ENCODE results near the gene PPM1H.

GRCh38 chr12:62749586-62749985, 185.4 kb downstream of the PPM1H start:
- TF ChIP-seq CTCF (IDR thresholded peaks at IDR 0.05 in 2 of 3, conservative IDR thresholded peaks at IDR 0.05 in 1 of 3; ENCODE audit: control insufficient read depth in 2 of 3, extremely low read depth in 1 of 3, insufficient read depth in 1 of 3, low read depth in 3 of 3, low read length in 3 of 3) = no peak
- no peak for TF ChIP-seq POLR2A (IDR thresholded peaks at IDR 0.05; ENCODE audit: low read depth, low read length)
- TF ChIP-seq SRF (IDR thresholded peaks at IDR 0.05; ENCODE audit: low read depth in 2 of 2, low read length in 2 of 2) = no peak
- TF ChIP-seq RFX5 (IDR thresholded peaks at IDR 0.05; ENCODE audit: low read depth, low read length) = no peak
- TF ChIP-seq NFIC (IDR thresholded peaks at IDR 0.05; ENCODE audit: low read depth, low read length) = no peak
- TF ChIP-seq SMC3 (IDR thresholded peaks at IDR 0.05; ENCODE audit: borderline replicate concordance, low read length) = no peak
- TF ChIP-seq MXI1 (IDR thresholded peaks at IDR 0.05; ENCODE audit: low read depth, low read length) = no peak
- TF ChIP-seq EZH2 (IDR thresholded peaks at IDR 0.05; ENCODE audit: borderline replicate concordance, control insufficient read depth, low read depth, low read length) = no peak
- TF ChIP-seq EED (IDR thresholded peaks at IDR 0.05; ENCODE audit: low read depth) = no peak
- TF ChIP-seq CEBPB (IDR thresholded peaks at IDR 0.05; ENCODE audit: borderline replicate concordance in 1 of 2, low read depth in 2 of 2, low read length in 2 of 2) = no peak
- no peak for TF ChIP-seq BACH1 (IDR thresholded peaks at IDR 0.05; ENCODE audit: borderline replicate concordance)
- TF ChIP-seq, protein P1, sequence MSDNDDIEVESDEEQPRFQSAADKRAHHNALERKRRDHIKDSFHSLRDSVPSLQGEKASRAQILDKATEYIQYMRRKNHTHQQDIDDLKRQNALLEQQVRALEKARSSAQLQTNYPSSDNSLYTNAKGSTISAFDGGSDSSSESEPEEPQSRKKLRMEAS (IDR thresholded peaks at IDR 0.05; ENCODE audit: low read depth, low read length) = no peak
- no peak for TF ChIP-seq MYC (IDR thresholded peaks at IDR 0.05; ENCODE audit: insufficient read depth, insufficient read length, insufficient replicate concordance, low read length, severe bottlenecking)
- TF ChIP-seq CREB1 (IDR thresholded peaks at IDR 0.05; ENCODE audit: low read depth) = no peak

Measured in GM12878 (cell line).